Measurements from ENCODE around the gene OR2V2.

DNA sequence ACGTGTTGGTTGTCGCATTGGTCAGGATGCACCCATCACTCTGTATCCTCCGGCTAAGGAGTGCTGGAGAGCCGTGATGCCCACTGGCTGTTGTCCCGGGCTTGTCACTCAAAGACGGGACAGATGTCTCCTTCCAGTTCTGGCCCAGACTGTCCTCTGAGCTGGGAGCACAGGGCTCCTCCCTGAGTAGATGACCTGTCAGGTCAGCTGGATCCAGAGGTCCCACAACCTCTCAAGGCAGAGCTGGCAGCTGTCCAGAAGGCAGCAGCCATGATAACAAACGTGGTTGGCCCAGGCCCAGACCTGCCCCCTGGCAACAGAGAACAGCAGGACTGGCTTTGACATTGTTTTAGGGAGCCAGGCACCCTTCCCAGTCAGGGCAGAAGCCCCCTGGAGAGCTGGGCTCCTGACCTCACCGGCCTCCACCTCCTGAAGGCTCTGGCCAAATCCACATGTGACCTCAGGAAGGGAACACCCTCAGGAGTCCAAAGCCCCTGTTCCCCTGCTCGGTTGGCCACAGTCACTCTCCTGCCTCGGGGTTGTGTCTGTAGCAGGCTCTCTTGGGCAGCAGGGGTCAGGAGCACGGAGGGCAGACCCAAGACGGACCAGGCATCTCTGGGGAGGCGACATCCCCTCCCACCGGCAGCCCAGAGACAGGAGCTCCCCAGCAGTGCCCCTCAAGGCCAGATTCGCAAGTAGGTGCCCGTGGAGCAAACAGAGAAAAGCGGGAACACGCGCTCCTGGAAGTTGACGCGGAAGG, 47.3 kb downstream of the OR2V2 start:
- TF ChIP-seq, protein P1, sequence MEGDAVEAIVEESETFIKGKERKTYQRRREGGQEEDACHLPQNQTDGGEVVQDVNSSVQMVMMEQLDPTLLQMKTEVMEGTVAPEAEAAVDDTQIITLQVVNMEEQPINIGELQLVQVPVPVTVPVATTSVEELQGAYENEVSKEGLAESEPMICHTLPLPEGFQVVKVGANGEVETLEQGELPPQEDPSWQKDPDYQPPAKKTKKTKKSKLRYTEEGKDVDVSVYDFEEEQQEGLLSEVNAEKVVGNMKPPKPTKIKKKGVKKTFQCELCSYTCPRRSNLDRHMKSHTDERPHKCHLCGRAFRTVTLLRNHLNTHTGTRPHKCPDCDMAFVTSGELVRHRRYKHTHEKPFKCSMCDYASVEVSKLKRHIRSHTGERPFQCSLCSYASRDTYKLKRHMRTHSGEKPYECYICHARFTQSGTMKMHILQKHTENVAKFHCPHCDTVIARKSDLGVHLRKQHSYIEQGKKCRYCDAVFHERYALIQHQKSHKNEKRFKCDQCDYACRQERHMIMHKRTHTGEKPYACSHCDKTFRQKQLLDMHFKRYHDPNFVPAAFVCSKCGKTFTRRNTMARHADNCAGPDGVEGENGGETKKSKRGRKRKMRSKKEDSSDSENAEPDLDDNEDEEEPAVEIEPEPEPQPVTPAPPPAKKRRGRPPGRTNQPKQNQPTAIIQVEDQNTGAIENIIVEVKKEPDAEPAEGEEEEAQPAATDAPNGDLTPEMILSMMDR (conservative IDR thresholded peaks at IDR 0.05; ENCODE audit: low read depth, low read length), result no peak
- TF ChIP-seq EZH2 (IDR thresholded peaks at IDR 0.05; ENCODE audit: low read length, unreplicated experiment), result no peak
